Glomerular visceral epithelial cell (primary cell): Measurements from ENCODE around the gene COPS3.
"Not testable (repeated sequence)": the region's sequence is repeated elsewhere in the genome, so short reads cannot be mapped to it uniquely, and the experiment has no call there.

ENCODE experiments used
- DNase-seq: peaks from one replicate; pipeline ENCODE4 v3.0.0-alpha.2; 2016; ENCODE audit errors: extremely low spot score

The COPS3 gene

GRCh38 chr17:17301659-17302058 is 20.6 kb upstream of the COPS3 start:
- DNase-seq: not testable (repeated sequence)

DNA sequence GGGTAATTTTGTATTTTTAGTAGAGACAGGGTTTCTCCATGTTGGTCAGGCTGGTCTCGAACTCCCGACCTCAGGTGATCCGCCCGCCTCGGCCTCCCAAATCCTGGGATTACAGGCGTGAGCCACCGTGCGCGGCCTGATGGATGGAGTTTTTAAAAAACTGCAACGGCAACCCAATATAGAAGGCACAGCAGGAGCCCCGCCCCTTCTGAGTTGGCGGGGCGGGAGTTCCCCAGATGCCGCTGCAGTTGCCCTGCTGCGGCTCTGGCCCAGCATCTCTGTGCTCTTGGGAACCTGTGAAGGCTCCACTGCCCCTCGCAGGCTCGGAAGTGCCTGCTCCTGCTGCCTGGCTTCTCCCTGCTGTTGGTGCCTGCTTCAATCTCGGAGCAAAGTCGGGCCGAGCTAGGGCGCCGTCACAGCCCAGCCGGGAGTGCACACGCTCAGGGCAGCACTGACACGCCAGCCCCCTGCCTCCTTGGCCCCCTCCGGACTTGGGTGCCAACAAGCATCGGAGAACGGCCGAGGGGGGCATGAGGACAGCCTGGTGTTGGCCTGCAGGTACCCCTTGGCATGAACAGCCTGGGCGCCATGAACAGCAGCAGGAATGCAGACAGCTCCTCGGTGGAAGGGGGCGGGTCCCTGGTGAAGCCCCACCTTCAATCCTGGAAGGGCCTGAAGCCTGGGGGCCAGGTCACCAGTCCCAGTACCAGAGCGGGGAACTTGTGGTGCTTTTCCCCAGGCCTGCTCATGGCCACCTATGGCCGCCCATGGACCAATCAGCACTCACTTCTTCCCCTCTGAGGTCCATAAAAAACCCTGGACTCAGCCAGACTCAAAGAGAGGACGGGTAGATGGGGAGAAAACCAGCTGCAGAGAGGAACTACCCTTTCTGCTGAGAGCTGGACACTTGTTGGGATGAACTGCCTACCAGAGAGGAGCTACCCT is 19.9 kb upstream of the COPS3 start:
- peak; percentile 67 for DNase-seq

GRCh38 chr17:17298108-17298507 is 17.1 kb upstream of the COPS3 start:
- no peak for DNase-seq

DNA sequence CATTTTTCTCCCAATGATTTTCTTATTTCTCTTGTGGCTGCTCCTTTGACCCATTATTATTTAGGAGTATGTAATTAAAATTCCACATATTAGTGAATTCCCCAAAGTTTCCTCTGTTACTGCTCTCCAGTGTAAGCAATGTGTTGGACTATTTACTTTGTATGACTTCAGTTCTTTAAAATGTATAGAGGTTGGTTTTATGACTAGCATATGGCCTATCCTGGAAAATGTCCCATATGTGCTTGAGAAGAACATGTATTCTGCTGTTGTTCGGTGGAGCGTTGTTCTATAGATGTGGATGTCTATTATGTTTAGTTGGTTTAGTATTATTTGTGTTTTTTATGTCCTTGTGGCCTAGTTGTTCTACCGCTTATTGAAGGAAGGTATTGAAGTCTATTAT is 16.2 kb upstream of the COPS3 start:
- DNase-seq: no peak

DNA sequence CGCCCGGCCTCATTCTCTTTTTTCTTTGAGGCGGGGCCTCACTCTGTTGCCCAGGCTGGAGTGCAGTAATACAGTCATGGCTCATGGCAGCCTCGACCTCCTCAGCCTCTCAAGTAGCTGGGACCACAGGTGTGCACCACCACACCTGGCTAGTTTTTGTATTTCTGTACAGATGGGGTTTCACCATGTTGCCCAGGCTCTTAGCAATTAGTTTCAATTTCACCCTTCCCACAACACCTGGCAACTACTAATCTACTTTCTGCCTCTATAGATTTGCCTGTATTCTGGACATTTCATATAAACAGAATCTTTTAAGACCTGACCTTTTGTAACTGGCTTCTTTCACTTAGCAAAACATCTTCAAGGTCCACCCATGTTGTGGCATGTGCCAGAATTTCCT is 14.1 kb upstream of the COPS3 start:
- DNase-seq: no peak

DNA sequence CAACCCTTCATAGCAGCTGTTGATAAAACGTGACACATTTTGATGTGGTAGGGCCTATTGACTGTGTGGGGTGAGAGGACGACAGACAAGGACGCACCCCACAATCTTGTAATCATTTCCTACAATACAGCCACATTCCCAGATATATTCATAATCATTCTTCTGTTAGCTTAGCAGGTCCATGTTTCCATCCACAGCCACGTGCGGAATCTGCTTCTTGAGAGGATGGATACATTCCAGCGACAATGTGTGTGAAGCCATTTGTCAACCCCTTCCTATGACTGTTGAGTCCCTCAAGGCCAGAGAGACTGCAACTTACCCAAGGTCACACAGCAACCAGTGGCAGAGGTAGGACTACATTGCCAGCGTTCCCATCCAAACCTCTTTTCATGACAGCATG is 8.7 kb upstream of the COPS3 start:
- no peak for DNase-seq

- DNase-seq: no peak
Measured at GRCh38 chr17:17289086-17289485, 8.0 kb upstream of the COPS3 start.

DNA sequence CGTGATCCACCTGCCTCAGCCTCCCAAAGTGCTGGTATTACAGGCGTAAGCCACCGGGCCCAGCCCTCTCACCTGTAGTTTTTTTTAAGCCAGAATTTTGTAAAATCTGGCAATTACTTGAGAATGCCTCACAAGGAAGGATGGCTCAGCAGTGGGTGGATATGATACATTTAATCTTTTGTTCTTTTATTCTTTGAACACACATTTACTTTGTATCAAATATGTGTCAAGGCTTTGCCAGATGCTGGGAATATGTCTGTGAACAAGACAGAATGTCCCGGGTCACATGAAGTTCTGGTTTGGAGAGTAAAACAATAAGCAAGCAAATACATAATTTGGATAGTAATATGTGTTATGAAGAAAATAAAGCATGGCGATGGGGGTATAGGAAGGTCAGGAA is 4.9 kb upstream of the COPS3 start:
- DNase-seq: no peak

DNA sequence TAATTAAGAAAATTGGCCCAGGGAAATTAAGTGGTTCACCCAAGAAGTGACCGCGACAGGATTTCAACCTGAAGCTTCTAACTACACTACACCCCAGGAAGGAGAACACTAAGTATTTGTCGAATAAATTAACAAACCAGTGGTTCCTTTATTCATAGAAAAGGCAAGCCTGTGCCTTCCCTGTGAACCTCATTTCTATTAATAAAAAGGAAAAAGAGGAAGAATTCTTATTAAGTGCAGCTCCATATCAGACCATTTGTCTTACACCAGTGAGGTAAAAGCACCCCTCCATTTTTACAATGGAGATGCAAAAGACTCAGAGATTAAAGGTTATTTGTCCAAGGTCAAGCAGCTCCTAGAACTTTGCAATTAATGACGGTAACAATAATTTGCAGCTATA is 1.7 kb downstream of the COPS3 start:
- DNase-seq: no peak

DNA sequence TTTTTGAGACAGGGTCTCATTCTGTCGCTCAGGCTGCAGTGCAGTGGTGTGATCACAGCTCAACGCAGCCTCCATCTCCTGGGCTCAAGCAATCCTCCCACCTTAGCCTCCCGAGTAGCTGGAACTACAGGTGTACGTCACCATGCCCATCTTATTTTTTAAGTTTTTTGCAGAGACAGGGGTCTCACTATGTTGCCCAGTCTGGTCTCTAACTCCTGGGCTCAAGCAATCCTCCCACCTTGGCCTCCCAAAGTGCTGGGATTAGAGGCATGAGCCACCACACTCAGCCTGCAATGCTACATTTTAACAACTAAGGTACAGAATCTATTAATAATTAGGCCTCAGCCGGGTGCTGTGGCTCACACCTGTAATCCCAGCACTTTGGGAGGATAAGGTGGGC is 3.6 kb downstream of the COPS3 start:
- DNase-seq: not testable (repeated sequence)

- no peak for DNase-seq
Measured at GRCh38 chr17:17275971-17276370, 5.1 kb downstream of the COPS3 start.

DNA sequence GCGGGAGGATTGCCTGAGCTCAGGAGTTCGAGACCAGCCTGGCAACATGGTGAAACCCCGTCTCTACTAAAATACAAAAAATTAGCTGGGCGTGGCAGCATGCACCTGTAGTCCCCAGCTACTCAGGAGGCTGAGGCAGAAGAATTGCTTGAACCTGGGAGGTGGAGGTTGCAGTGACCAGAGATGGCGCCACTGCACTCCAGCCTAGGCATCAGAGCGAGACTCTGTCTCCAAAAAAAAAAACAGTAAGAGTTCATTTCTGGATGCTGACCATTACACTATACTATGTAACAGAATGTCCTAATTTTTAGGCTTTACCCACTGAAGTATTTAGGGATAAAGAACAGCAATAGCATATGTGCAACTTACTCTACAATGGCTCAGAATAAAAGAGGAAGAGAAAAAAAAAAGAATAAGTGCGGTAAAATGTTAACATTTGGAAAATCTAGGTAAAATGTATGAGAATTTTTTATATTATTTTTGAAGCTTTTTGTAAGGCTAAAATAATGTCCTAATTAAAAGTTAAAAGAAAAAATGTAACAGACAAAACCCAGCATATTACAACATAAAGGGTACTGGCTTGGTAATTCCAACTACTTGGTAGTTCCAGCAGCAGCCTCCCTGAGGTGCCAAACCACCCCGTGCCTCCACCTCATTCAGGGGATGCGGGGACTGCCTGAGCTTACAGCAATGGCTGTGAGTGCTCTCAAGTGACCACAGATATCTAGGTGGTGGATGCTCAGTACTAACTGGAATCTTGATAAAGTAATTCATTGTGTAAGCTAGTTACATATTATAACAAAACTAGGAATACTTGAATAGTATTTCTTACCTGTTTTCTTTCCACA is 10.9 kb downstream of the COPS3 start:
- DNase-seq: no peak

- DNase-seq: no peak
Measured at GRCh38 chr17:17264430-17264829, 16.6 kb downstream of the COPS3 start.

DNA sequence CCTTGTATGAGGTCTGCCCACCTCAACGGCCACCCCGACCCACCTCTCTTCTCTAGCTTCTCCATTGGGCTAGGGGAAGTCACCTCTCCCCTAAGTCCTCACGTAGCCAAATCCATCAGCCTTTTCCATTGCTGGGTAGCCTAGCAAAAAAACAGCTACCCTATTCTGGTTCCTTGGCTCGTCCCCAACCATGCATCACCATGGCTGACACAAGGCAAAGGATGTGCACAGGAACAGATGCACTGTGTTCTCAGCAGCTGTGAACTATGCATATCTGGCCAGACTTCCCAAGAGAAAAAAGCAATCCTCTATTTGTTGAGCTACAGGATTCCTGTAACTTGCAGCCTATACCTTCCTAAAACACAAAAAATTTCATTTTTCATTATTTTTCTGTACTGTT is 22.0 kb downstream of the COPS3 start:
- DNase-seq: no peak

- no peak for DNase-seq
Measured at GRCh38 chr17:17258011-17258410, 23.0 kb downstream of the COPS3 start.

- DNase-seq: no peak
Measured at GRCh38 chr17:17256316-17256715, 24.7 kb downstream of the COPS3 start.

DNA sequence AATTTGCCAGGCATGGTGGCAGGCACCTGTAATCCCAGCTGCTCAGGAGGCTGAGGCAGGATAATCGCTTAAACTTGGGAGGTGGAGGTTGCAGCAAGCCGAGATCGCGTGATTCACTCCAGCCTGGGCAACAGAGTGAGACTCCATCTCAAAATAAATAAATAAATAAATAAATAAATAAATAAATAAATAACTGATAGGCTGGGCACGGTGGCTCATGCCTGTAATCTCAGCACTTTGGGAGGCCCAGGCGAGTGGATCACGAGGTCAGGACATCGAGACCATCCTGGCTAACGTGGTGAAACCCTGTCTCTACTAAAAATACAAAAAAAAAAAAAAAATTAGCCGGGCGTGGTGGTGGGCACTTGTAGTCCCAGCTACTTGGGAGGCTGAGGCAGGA is 25.4 kb downstream of the COPS3 start:
- DNase-seq: not testable (repeated sequence)

- DNase-seq: no peak
Measured at GRCh38 chr17:17254036-17254435, 27.0 kb downstream of the COPS3 start.

DNA sequence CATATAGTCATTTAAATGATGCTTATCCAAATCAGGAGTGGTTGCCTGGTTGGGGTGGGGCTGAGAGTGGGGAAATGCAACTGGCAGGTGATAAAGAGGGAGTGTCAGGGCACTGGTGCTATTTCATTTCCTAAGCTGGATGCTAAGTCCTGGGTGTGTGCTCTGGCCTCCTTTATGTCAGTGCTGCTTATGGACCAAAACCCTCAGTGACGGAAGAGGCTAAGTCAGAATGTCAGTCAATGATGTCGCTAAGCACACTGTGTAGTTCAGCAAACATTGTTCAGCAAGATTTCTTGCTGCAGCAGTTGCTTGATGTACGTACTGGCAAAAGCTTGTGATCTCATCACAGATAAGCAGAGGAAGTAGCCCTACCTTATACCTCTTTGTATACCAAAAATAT is 27.6 kb downstream of the COPS3 start:
- DNase-seq: no peak

GRCh38 chr17:17252149-17252661 is 28.8 kb downstream of the COPS3 start:
- DNase-seq: no peak

GRCh38 chr17:17246879-17247278 is 34.2 kb downstream of the COPS3 start:
- no peak for DNase-seq

DNA sequence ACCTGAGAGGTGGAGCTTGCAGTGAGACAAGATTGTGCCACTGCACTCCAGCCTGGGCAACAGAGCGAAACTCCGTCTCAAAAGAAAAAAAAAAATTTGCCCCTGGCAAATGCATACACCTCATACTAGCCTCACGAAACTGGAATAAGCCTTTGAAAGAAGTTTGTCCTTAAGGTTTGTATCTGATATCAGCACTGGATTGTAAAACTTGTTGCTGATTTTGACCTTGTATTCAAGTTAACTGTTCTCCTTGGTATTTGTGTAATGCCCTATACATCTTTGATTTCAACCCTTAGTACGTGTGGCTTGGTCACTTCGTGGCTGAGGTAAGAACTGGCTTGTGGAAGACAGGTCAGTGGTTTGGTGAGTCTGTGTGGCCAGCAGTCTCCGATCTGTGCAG is 37.9 kb downstream of the COPS3 start:
- DNase-seq: no peak

- no peak for DNase-seq
Measured at GRCh38 chr17:17242246-17242645, 38.8 kb downstream of the COPS3 start.
